H1 (cell line): ENCODE data around the gene PTPRD. TPM values are rescaled to one million over a fixed set of nuclear protein-coding genes. Genes with fewer than 3 reads are reported as not detected.

Experiments used
- CEBPB ChIP-seq: IDR thresholded peaks from 2 replicates; pipeline ENCODE4 v1.6.1; 2012; ENCODE audit warnings: low read depth, low read length
- CTBP2 ChIP-seq: IDR thresholded peaks from 2 replicates; pipeline ENCODE4 v1.7.0; 2011; ENCODE audit warnings: borderline replicate concordance, mild to moderate bottlenecking, moderate library complexity, mixed read lengths, low read length; ENCODE audit not compliant: insufficient read depth, insufficient read length
- NANOG ChIP-seq: IDR thresholded peaks from 2 replicates; pipeline ENCODE4 v1.6.1; 2011; ENCODE audit warnings: low read length, low read depth, mild to moderate bottlenecking, inconsistent platforms; ENCODE audit not compliant: insufficient read depth, poor library complexity, severe bottlenecking
- TAF7 ChIP-seq: optimal IDR thresholded peaks from 2 replicates; pipeline ENCODE3; 2011; ENCODE audit warnings: low read depth, mild to moderate bottlenecking, inconsistent platforms, low read length, moderate library complexity, borderline replicate concordance
- TBP ChIP-seq: IDR thresholded peaks from 2 replicates; pipeline ENCODE4 v1.6.1; 2011; ENCODE audit warnings: low read depth, low read length, improper control_type of control experiment
- polyA plus RNA-seq, 7 experiments: library from polyadenylated mRNA; depleted of rRNA in 3 of 7; stranded (reverse) in 5 of 7; unstranded in 2 of 7; fragments of >200 nt in 5 of 7; fragments of 200-250 nt in 2 of 7; gene quantifications; 1 replicate in 5 of 7; 2 replicates in 1 of 7; 4 replicates in 1 of 7; pipeline versions ENCODE4 v1.2.1 to v1.2.3, GENCODE V29; 2011 to 2013; ENCODE audit warnings: missing spikeins in 2 of 7, mixed read lengths in 2 of 7
- total RNA-seq: library from RNA; stranded (reverse); fragmentation: NEBNext Ultra II Directional; extraction: Animal tissue kit (Norgen Biotek cat#: 25700); gene quantifications from 2 replicates; pipeline ENCODE4 v1.2.1, GENCODE V29; 2021

The PTPRD gene
- total and polyA plus RNA-seq, 2 of the 8 experiments (the other 6 are each of a cell fraction or from before 2014, with no cell fraction given), result 17.2 to 77.0 TPM

- TF ChIP-seq CEBPB (no peak), TAF7 (no peak), CTBP2 (no peak), TBP (no peak), NANOG (no peak)
- TF ChIP-seq, all 59 proteins: peak for 0
Measured at GRCh38 chr9:9747787-9748186, 865.0 kb downstream of the PTPRD start (continued).
